HepG2 (cell line): ENCODE results near the gene SLC6A17. TPM values are rescaled to one million over a fixed set of nuclear protein-coding genes. Genes with fewer than 3 reads are reported as not detected.

Source experiments
- ATAC-seq: fragments of 200-7000 bp; cut with Tn5 transposase; 3 replicates; pipeline ENCODE4 v1.9.1; 2020; ENCODE audit warnings: mild to moderate bottlenecking, moderate library complexity
- BruUV-seq: library from RNA; stranded (reverse); fragments of 400-500 nt; replicated peaks from 2 replicates; lab custom pipeline; 2021; lab: Mats Ljungman, UMichigan
- CTCF ChIA-PET: fragments of 300-600 bp; formaldehyde crosslinking; extraction: SDS; loops from one replicate; lab custom pipeline; 2021; ENCODE audit warnings: low total read pairs, inconsistent platforms, low intra/inter-chr PET ratio; lab: Yijun Ruan, JAX
- POLR2A ChIA-PET: fragments of 350-600 bp; sonication (Branson Sonifier 250); formaldehyde crosslinking; loops from one replicate; lab custom pipeline; 2020; ENCODE audit warnings: antibody characterized with exemption, inconsistent platforms; lab: Yijun Ruan, JAX
- DNase-seq: peaks from one replicate; pipeline ENCODE4 v3.0.0-alpha.2; 2015; ENCODE audit warnings: low spot score
- FAIRE-seq: peaks from 3 replicates; lab custom pipeline; 2011; peaks lifted over from hg19 to GRCh38; lab: Jason Lieb, UNC
- H2AFZ ChIP-seq: one replicate; pipeline ENCODE4 v1.6.1; 2011; ENCODE audit warnings: low read length, inconsistent platforms
- H3K27ac ChIP-seq: fragments of 300-600 bp; 3 replicates; pipeline ENCODE4 v1.8.0; 2011; ENCODE audit warnings: mixed run types, mild to moderate bottlenecking, mixed read lengths, low read length, inconsistent platforms; ENCODE audit not compliant: insufficient read depth; ENCODE audit errors: extremely low read length
- H3K27me3 ChIP-seq, 2 experiments: fragments of 200-600 bp in 1 of 2; 2 replicates in 1 of 2; 3 replicates in 1 of 2; pipeline versions ENCODE4 v1.6.0 to v1.8.0; 2011; ENCODE audit warnings: low read length in 2 of 2, mild to moderate bottlenecking in 2 of 2, moderate library complexity in 2 of 2, inconsistent platforms in 1 of 2; ENCODE audit not compliant: insufficient read depth in 2 of 2, control insufficient read depth in 1 of 2
- H3K36me3 ChIP-seq, 2 experiments: fragments of 200-600 bp in 1 of 2; replicated peaks in 1 of 2; 2 replicates in 1 of 2; 3 replicates in 1 of 2; pipeline versions ENCODE4 v1.5.1 to v1.8.0; 2011; ENCODE audit warnings: low read length in 2 of 2, inconsistent platforms in 1 of 2; ENCODE audit not compliant: insufficient read depth in 2 of 2, control insufficient read depth in 1 of 2
- H3K4me1 ChIP-seq: 2 replicates; pipeline ENCODE4 v1.5.1; 2012; ENCODE audit warnings: low read length, inconsistent platforms; ENCODE audit not compliant: insufficient read depth
- H3K4me2 ChIP-seq: 2 replicates; pipeline ENCODE4 v1.6.0; 2011; ENCODE audit warnings: low read depth, low read length, inconsistent platforms
- H3K4me3 ChIP-seq, 3 experiments: fragments of 200-600 bp in 1 of 3; sonication (generic), shearing (Covaris generic) in 1 of 3; replicated peaks in 1 of 3; 2 replicates each; pipeline ENCODE4 v1.5.1; 2011 to 2016; ENCODE audit warnings: low read length in 3 of 3, inconsistent platforms in 2 of 3, low read depth in 2 of 3, mild to moderate bottlenecking in 2 of 3, control low read depth in 1 of 3, mixed read lengths in 1 of 3; ENCODE audit not compliant: insufficient read depth in 1 of 3
- H3K79me2 ChIP-seq: one replicate; pipeline ENCODE4 v1.6.1; 2011; ENCODE audit warnings: low read length, inconsistent platforms; ENCODE audit not compliant: insufficient read depth
- H3K9ac ChIP-seq: 2 replicates; pipeline ENCODE4 v1.6.0; 2011; ENCODE audit warnings: mild to moderate bottlenecking, low read depth, low read length, inconsistent platforms; ENCODE audit not compliant: insufficient read depth
- H3K9me3 ChIP-seq: 2 replicates; pipeline ENCODE4 v1.5.1; 2012; ENCODE audit warnings: mild to moderate bottlenecking, low read length
- H4K20me1 ChIP-seq: 2 replicates; pipeline ENCODE4 v1.6.0; 2011; ENCODE audit warnings: inconsistent platforms, mild to moderate bottlenecking, low read length, moderate library complexity; ENCODE audit not compliant: insufficient read depth
- HOXD1 ChIP-seq: sonication (generic); formaldehyde crosslinking; IDR thresholded peaks from 2 replicates; pipeline ENCODE4 v1.5.0; 2020; ENCODE audit warnings: missing genetic modification reagents
- NFE2L2 ChIP-seq: fragments of 150-350 bp; IDR thresholded peaks from 2 replicates; pipeline ENCODE4 v1.6.1; 2014; ENCODE audit warnings: low read length
- RFXAP ChIP-seq: sonication (generic); formaldehyde crosslinking; IDR thresholded peaks from 2 replicates; pipeline ENCODE4 v1.4.0; 2020; ENCODE audit warnings: missing genetic modification reagents, borderline replicate concordance
- SAFB2 ChIP-seq: sonication (generic); formaldehyde crosslinking; IDR thresholded peaks from 2 replicates; pipeline ENCODE4 v1.5.1; 2020; ENCODE audit warnings: missing genetic modification reagents, low read depth, mild to moderate bottlenecking, borderline replicate concordance
- SATB2 ChIP-seq: sonication (generic); formaldehyde crosslinking; IDR thresholded peaks from 2 replicates; pipeline ENCODE4 v1.5.0; 2020; ENCODE audit warnings: missing genetic modification reagents
- ZIK1 ChIP-seq: sonication (generic); formaldehyde crosslinking; IDR thresholded peaks from 2 replicates; pipeline ENCODE4 v1.5.0; 2020; ENCODE audit warnings: mild to moderate bottlenecking, low read depth, missing genetic modification reagents, borderline replicate concordance
- ZNF138 ChIP-seq: sonication (generic); formaldehyde crosslinking; IDR thresholded peaks from 2 replicates; pipeline ENCODE4 v1.5.0; 2020; ENCODE audit warnings: mild to moderate bottlenecking, low read depth, missing genetic modification reagents
- ZNF207 ChIP-seq: fragments of 450-650 bp; IDR thresholded peaks from 2 replicates; pipeline ENCODE4 v1.6.1; 2016; ENCODE audit warnings: antibody characterized with exemption, borderline replicate concordance
- ZNF333 ChIP-seq: sonication (generic); formaldehyde crosslinking; IDR thresholded peaks from 2 replicates; pipeline ENCODE4 v1.4.0; 2020; ENCODE audit warnings: mild to moderate bottlenecking, missing genetic modification reagents, borderline replicate concordance
- ZNF530 ChIP-seq: sonication (generic); formaldehyde crosslinking; IDR thresholded peaks from 2 replicates; pipeline ENCODE4 v1.5.0; 2020; ENCODE audit warnings: low read depth, mild to moderate bottlenecking, missing genetic modification reagents
- WGBS: methylation state at CpG from one replicate; pipeline ENCODE4 v1.1.6; 2017; ENCODE audit warnings: low lambda C conversion rate; 5-methylcytosine and 5-hydroxymethylcytosine counted together
- in situ Hi-C: cut with HindIII; loops from 2 replicates; pipeline ENCODE4 v1.10.0; 2017; ENCODE audit warnings: low pct_unique_long_range_greater_than_20kb; ENCODE audit not compliant: extremely low pct_ligation_motif_present
- intact Hi-C: fragments of 100-400 bp; cut with micrococcal nuclease; formaldehyde crosslinking; loops from one replicate; pipeline ENCODE4 v1.10.0; 2022; ENCODE audit not compliant: unreplicated experiment
- polyA plus RNA-seq, 8 experiments: library from polyadenylated mRNA; depleted of rRNA in 3 of 8; stranded (reverse) in 7 of 8; unstranded in 1 of 8; fragments of >200 nt; fragmentation: Illumina TruSeq in 4 of 8; extraction: Trizol in 4 of 8; gene quantifications; 2 replicates each; pipeline versions ENCODE4 v1.2.1 to v1.2.3, GENCODE V29; 2011 to 2016; ENCODE audit warnings: low read depth in 4 of 8, missing spikeins in 1 of 8, mixed read lengths in 1 of 8; ENCODE audit not compliant: insufficient read depth in 1 of 8
- total RNA-seq, 5 experiments: library from RNA; depleted of rRNA; stranded (reverse); fragments of >200 nt; fragmentation: Illumina TruSeq; extraction: Trizol; gene quantifications; 2 replicates each; pipeline ENCODE4 v1.2.3, GENCODE V29; 2016; ENCODE audit warnings: low read depth in 1 of 5
- TF ChIP-seq, protein P1 (sequence below): sonication (generic); formaldehyde crosslinking; IDR thresholded peaks from 2 replicates; pipeline ENCODE4 v1.4.0; 2020; ENCODE audit warnings: mild to moderate bottlenecking, missing genetic modification reagents
- TF ChIP-seq, protein P2 (sequence below): IDR thresholded peaks from 2 replicates; pipeline ENCODE4 v1.6.1; 2016; ENCODE audit warnings: low read depth, missing genetic modification reagents, missing compliant biosample characterization

SLC6A17 gene
- total and polyA plus RNA-seq, 2 of the 13 experiments (the other 11 are each of a cell fraction or from before 2014, with no cell fraction given): not detected

DNA sequence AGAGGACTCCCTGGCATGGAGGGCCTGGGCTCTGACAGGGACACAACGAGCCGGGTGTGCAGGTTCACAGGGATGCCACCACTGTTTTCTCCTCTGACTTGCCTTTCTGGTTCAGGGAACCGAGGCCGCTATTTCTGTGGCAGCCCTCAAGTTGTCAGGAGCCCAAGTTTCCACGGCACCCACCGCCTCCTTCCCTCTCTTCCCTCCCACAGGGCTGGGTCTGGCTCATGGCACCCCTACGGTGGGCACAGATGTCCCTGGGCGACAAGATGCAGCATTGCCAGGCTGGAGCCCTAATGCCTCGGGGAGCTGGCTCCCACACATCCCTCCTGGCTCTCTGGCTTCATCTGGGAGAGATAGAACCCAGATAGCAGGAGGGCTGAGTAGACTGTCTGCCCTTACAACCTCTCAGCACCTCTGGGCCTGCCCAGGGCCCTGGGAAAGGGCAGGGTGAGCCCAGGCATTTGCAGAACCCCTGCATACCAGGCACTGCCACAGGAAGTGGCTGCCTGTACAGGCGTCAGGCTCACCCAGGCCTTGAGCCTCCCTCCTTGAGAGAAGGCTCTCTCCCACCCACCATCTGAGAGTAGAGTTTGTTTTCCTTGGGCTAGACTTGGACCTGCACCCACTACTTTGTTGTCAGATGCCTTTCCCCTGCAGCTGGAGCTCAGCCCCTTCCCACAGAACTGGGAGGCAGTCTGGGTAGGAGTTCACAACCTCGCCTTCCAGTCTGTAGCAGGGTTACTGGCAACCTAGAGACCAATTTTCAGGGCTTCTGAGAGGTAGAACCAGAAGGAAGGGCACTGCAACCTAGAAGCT, 80.3 kb downstream of the SLC6A17 start:
- H3K27me3 ChIP-seq: peaks cover 0 to 8% of the 10 kb centered on the region in 2 experiments; a peak in 4 of 5 replicates
- CTCF ChIA-PET: no interaction called here
- in situ Hi-C loops: no loop called here
- ATAC-seq (no peak), DNase-seq (no peak), FAIRE-seq (no peak)
- no peak overlapping the region for H2AFZ ChIP-seq
- H3K27ac ChIP-seq: no peak overlapping the region
- H3K4me2 ChIP-seq: no peak overlapping the region
- H4K20me1 ChIP-seq: no peaks in the 10 kb centered on the region
- WGBS: 40% methylated on average over 7 of the region's 11 CpGs
- intact Hi-C loops: no loop called here
- H3K4me3 ChIP-seq: no peak overlapping the region
- H3K9ac ChIP-seq: no peak overlapping the region
- H3K9me3 ChIP-seq: no peaks in the 10 kb centered on the region
- BruUV-seq: no TSS peak
- no peaks in the 10 kb centered on the region for H3K4me1 ChIP-seq
- H3K36me3 ChIP-seq: no peaks in the 10 kb centered on the region
- POLR2A ChIA-PET: no interaction called here
- H3K79me2 ChIP-seq: no peaks in the 10 kb centered on the region
- TF ChIP-seq ZNF530 (no peak), HOXD1 (CRISPR knock-in tag) (no peak), ZNF138 (CRISPR knock-in tag) (no peak), ZIK1 (no peak)
- TF ChIP-seq, all 625 proteins: peak for 0

DNA sequence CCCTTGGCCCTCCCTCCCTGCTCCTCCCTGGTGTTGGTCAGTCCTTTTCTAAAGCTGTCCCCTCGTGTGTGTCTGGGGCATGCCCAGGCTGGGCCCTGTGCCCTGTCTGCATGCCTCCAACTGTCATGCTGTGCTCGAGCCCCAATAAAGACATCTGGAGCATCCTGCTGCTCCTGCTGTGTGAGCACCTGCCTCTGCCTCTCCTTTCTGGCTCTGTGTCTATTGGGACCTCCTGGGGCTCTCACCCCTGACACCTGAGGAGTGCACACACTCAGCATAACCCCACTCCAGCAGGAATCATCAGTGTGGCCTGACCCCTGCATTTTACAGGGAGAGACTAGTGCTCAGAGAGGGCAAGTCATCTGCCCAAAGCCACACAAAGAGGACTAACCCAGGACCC, 83.6 kb downstream of the SLC6A17 start:
- WGBS: 13% methylated on average over 2 of the region's 2 CpGs
- Histone ChIP-seq H3K36me3 (no peaks in the 10 kb centered on the region), H3K4me1 (no peaks in the 10 kb centered on the region), H3K4me2 (no peak overlapping the region), H3K4me3 (no peak overlapping the region), H3K9me3 (no peaks in the 10 kb centered on the region), H2AFZ (no peak overlapping the region), H3K79me2 (no peaks in the 10 kb centered on the region), H3K27ac (no peak overlapping the region), H4K20me1 (no peaks in the 10 kb centered on the region), H3K9ac (no peak overlapping the region), H3K27me3 (peaks cover 1 to 21% of the 10 kb centered on the region in 2 experiments; a peak in 3 of 5 replicates)
- ChIA-PET CTCF (no interaction called here), POLR2A (no interaction called here)
- intact Hi-C loops (no loop called here), in situ Hi-C loops (no loop called here)
- no peak for ATAC-seq
- no peak for DNase-seq
- no TSS peak for BruUV-seq
- FAIRE-seq: no peak
- TF ChIP-seq RFXAP (CRISPR knock-in tag) (no peak), SATB2 (no peak), NFE2L2 (no peak), ZNF333 (no peak), ZNF207 (no peak), SAFB2 (CRISPR knock-in tag) (no peak)
- TF ChIP-seq, protein P1, sequence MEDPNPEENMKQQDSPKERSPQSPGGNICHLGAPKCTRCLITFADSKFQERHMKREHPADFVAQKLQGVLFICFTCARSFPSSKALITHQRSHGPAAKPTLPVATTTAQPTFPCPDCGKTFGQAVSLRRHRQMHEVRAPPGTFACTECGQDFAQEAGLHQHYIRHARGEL (CRISPR knock-in tag): no peak
- TF ChIP-seq, protein P2, sequence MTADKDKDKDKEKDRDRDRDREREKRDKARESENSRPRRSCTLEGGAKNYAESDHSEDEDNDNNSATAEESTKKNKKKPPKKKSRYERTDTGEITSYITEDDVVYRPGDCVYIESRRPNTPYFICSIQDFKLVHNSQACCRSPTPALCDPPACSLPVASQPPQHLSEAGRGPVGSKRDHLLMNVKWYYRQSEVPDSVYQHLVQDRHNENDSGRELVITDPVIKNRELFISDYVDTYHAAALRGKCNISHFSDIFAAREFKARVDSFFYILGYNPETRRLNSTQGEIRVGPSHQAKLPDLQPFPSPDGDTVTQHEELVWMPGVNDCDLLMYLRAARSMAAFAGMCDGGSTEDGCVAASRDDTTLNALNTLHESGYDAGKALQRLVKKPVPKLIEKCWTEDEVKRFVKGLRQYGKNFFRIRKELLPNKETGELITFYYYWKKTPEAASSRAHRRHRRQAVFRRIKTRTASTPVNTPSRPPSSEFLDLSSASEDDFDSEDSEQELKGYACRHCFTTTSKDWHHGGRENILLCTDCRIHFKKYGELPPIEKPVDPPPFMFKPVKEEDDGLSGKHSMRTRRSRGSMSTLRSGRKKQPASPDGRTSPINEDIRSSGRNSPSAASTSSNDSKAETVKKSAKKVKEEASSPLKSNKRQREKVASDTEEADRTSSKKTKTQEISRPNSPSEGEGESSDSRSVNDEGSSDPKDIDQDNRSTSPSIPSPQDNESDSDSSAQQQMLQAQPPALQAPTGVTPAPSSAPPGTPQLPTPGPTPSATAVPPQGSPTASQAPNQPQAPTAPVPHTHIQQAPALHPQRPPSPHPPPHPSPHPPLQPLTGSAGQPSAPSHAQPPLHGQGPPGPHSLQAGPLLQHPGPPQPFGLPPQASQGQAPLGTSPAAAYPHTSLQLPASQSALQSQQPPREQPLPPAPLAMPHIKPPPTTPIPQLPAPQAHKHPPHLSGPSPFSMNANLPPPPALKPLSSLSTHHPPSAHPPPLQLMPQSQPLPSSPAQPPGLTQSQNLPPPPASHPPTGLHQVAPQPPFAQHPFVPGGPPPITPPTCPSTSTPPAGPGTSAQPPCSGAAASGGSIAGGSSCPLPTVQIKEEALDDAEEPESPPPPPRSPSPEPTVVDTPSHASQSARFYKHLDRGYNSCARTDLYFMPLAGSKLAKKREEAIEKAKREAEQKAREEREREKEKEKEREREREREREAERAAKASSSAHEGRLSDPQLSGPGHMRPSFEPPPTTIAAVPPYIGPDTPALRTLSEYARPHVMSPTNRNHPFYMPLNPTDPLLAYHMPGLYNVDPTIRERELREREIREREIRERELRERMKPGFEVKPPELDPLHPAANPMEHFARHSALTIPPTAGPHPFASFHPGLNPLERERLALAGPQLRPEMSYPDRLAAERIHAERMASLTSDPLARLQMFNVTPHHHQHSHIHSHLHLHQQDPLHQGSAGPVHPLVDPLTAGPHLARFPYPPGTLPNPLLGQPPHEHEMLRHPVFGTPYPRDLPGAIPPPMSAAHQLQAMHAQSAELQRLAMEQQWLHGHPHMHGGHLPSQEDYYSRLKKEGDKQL (CRISPR knock-in tag): no peak
